Measurements from ENCODE around the gene CANT1. TPM values are rescaled to one million over a fixed set of nuclear protein-coding genes. Genes with fewer than 3 reads are reported as not detected.

The CANT1 gene
- total RNA-seq, 1 experiment from 2014 or later, result 34.1 TPM

GRCh38 chr17:79054200-79054960 lies 44.8 kb upstream of the CANT1 start (continued):
- TF ChIP-seq HMGXB4 (CRISPR knock-in tag; IDR thresholded peaks at IDR 0.05), result no peak
- TF ChIP-seq USF1 (CRISPR knock-in tag; IDR thresholded peaks at IDR 0.05), result no peak
- no peak for TF ChIP-seq ZNF396 (CRISPR knock-in tag; IDR thresholded peaks at IDR 0.05; ENCODE audit: borderline replicate concordance)
- TF ChIP-seq ZMAT4 (CRISPR knock-in tag; IDR thresholded peaks at IDR 0.05), result no peak
- TF ChIP-seq ZNF425 (CRISPR knock-in tag; conservative IDR thresholded peaks at IDR 0.05), result no peak
- TF ChIP-seq IRF1 (CRISPR knock-in tag; IDR thresholded peaks at IDR 0.05), result no peak

- Mint-ChIP-seq H3K27me3 (ENCODE audit: low read depth) (peaks cover 29% of the 10 kb centered on the region), H3K27ac (no peak overlapping the region), H3K36me3 (peaks cover 7% of the 10 kb centered on the region; the same call in 1 of the 2 replicates), H3K9me3 (peaks cover 43% of the 10 kb centered on the region), H3K4me1 (no peaks in the 10 kb centered on the region), H3K4me3 (no peak overlapping the region)
- TF ChIP-seq EMX1 (CRISPR knock-in tag; IDR thresholded peaks at IDR 0.05) (no peak), TEAD4 (CRISPR knock-in tag; IDR thresholded peaks at IDR 0.05) (no peak), ELF4 (CRISPR knock-in tag; IDR thresholded peaks at IDR 0.05; ENCODE audit: low read depth) (no peak), FOXJ3 (CRISPR knock-in tag; IDR thresholded peaks at IDR 0.05; ENCODE audit: borderline replicate concordance) (no peak), ESRRA (CRISPR knock-in tag; IDR thresholded peaks at IDR 0.05; ENCODE audit: borderline replicate concordance) (no peak), ZNF671 (CRISPR knock-in tag; IDR thresholded peaks at IDR 0.05) (no peak), USF1 (CRISPR knock-in tag; IDR thresholded peaks at IDR 0.05) (no peak), PREB (CRISPR knock-in tag; IDR thresholded peaks at IDR 0.05; ENCODE audit: borderline replicate concordance) (no peak), E2F4 (CRISPR knock-in tag; IDR thresholded peaks at IDR 0.05; ENCODE audit: borderline replicate concordance, low read depth) (no peak), NFATC4 (CRISPR knock-in tag; IDR thresholded peaks at IDR 0.05) (no peak), ZNF219 (CRISPR knock-in tag; IDR thresholded peaks at IDR 0.05; ENCODE audit: borderline replicate concordance) (no peak), NFE2L1 (CRISPR knock-in tag; IDR thresholded peaks at IDR 0.05) (no peak)
- ChIA-PET POLR2A (no interaction called here), CTCF (interaction anchor here (2.5 kb wide), 1 partner anchor 8 kb away, joined by 8 read pairs; no protein-coding TSS in a partner anchor)
- DNase-seq (ENCODE audit: low spot score), result no peak
- ATAC-seq, result no peak
Observed at GRCh38 chr17:79053251-79053925, 43.8 kb upstream of the CANT1 start.
